Stomach (tissue), 9 donors: ENCODE results near the gene PIP5K1B. TPM values are rescaled to one million over a fixed set of nuclear protein-coding genes. Genes with fewer than 3 reads are reported as not detected.
A peak's percentile ranks its signal among the peaks of the same experiment; 100 is the strongest.

Source experiments
- DNase-seq, 2 donors: peaks; one replicate each; pipeline versions ENCODE4 v3.0.0 to v3.0.0-alpha.2; 2013 to 2019
- H3K27ac ChIP-seq, 5 donors: fragments of 200-600 bp in 4 of 5; sonication (generic) in 4 of 5; one replicate each; pipeline ENCODE4 v1.5.1; 2013 to 2019; ENCODE audit warnings: mild to moderate bottlenecking in 1 of 5, moderate library complexity in 1 of 5
- H3K27me3 ChIP-seq, 3 donors: fragments of 200-600 bp; sonication (generic); one replicate each; pipeline ENCODE4 v1.5.1; 2017 to 2019; ENCODE audit warnings: mixed run types in 1 of 3
- H3K36me3 ChIP-seq, 4 donors: fragments of 200-600 bp; sonication (generic); 1 replicate in 3 of 4; 2 replicates in 1 of 4; pipeline ENCODE4 v1.5.1; 2016 to 2019
- H3K4me1 ChIP-seq, 4 donors: fragments of 200-600 bp; sonication (generic); one replicate each; pipeline ENCODE4 v1.5.1; 2016 to 2019
- H3K4me3 ChIP-seq, 4 donors: fragments of 200-600 bp; sonication (generic) in 3 of 4; one replicate each; pipeline ENCODE4 v1.5.1; 2016 to 2019; ENCODE audit warnings: mild to moderate bottlenecking in 1 of 4
- H3K9me3 ChIP-seq, 4 donors: fragments of 200-600 bp; sonication (generic); one replicate each; pipeline ENCODE4 v1.5.1; 2016 to 2019
- EP300 ChIP-seq: sonication (generic); formaldehyde crosslinking; IDR thresholded peaks from one replicate; pipeline ENCODE4 v1.6.1; 2017; ENCODE audit warnings: antibody characterized with exemption
- POLR2A ChIP-seq, 4 donors: fragments of 450-650 bp; IDR thresholded peaks; one replicate each; pipeline ENCODE4 v1.6.1; 2016; ENCODE audit warnings: antibody characterized with exemption in 4 of 4, control low read depth in 2 of 4, mild to moderate bottlenecking in 1 of 4, moderate library complexity in 1 of 4
- POLR2AphosphoS5 ChIP-seq, 3 donors: sonication (generic); formaldehyde crosslinking; IDR thresholded peaks; one replicate each; pipeline ENCODE4 v1.6.1; 2016; ENCODE audit warnings: antibody characterized with exemption in 3 of 3
- WGBS, 5 donors: extraction: QIAGEN DNeasy Blood & Tissue Kit in 3 of 5; methylation state at CpG; one replicate each; pipeline versions ENCODE4 v1.1.5 to v1.1.7; 2013 to 2018; 5-methylcytosine and 5-hydroxymethylcytosine counted together
- intact Hi-C: fragments of 100-400 bp; cut with DNase I; formaldehyde crosslinking; loops from one replicate; pipeline ENCODE4 v1.15.1; 2023; ENCODE audit warnings: low total_unique reads
- polyA plus RNA-seq, 3 donors: library from polyadenylated mRNA; stranded (reverse); fragments of 200-250 nt; gene quantifications; one replicate each; pipeline ENCODE4 v1.2.3, GENCODE V29; 2013
- total RNA-seq, 5 donors: library from RNA; depleted of rRNA; stranded (reverse); fragments of >200 nt; gene quantifications; one replicate each; pipeline versions ENCODE4 v1.1.0 to v1.2.3, GENCODE V29; 2014 to 2016
- TF ChIP-seq, protein P1 (sequence below), 7 experiments: fragments of 450-650 bp in 4 of 7; fragments of 200-600 bp in 3 of 7; sonication (generic) in 3 of 7; IDR thresholded peaks; one replicate each; pipeline ENCODE4 v1.5.1; 2016 to 2019; ENCODE audit warnings: antibody characterized with exemption in 7 of 7, control low read depth in 2 of 7, mild to moderate bottlenecking in 1 of 7
- donor health status: healthy with polysubstance abuse.
- donor health status: Bipolar disorder and iron deficiency.
- donor health status: healthy.

PIP5K1B gene
- total and polyA plus RNA-seq, 8 donors, result 2.3 to 33.8 (median 16.6) TPM

DNA sequence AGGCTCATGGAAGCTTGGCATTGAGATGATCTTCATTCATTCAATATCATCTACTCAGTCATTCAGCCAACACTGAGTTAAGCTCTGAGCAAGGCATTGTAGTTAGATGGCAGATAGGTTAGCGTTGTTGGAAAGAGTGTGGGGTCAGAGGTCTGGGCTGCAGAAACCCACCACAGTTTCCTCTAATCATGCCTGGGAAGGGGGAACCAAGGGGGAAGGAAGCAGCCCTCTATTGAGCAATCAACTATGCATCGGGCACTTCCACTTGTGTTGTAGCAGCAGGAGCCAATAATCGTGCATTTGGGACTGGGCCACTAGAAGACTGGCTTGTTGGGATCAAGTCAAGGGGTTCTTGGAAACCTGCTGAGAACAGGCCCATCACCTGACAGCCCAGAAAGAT lies 139.1 kb downstream of the PIP5K1B start:
- no peaks in the 10 kb centered on the region for H3K4me1 ChIP-seq
- intact Hi-C loops, result no loop called here
- H3K9me3 ChIP-seq, result no peaks in the 10 kb centered on the region
- WGBS, 5 donors, result 79 to 97% (median 85%) methylated on average over 3 of the region's 3 CpGs
- no peak overlapping the region for H3K4me3 ChIP-seq
- H3K27ac ChIP-seq, result peak overlapping the region in 2 of 5 donors; percentile 14 to 34
- no peaks in the 10 kb centered on the region for H3K27me3 ChIP-seq
- no peaks in the 10 kb centered on the region for H3K36me3 ChIP-seq
- TF ChIP-seq, protein P1, sequence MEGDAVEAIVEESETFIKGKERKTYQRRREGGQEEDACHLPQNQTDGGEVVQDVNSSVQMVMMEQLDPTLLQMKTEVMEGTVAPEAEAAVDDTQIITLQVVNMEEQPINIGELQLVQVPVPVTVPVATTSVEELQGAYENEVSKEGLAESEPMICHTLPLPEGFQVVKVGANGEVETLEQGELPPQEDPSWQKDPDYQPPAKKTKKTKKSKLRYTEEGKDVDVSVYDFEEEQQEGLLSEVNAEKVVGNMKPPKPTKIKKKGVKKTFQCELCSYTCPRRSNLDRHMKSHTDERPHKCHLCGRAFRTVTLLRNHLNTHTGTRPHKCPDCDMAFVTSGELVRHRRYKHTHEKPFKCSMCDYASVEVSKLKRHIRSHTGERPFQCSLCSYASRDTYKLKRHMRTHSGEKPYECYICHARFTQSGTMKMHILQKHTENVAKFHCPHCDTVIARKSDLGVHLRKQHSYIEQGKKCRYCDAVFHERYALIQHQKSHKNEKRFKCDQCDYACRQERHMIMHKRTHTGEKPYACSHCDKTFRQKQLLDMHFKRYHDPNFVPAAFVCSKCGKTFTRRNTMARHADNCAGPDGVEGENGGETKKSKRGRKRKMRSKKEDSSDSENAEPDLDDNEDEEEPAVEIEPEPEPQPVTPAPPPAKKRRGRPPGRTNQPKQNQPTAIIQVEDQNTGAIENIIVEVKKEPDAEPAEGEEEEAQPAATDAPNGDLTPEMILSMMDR (IDR thresholded peaks at IDR 0.05), result no peak
- no peak for TF ChIP-seq POLR2AphosphoS5 (IDR thresholded peaks at IDR 0.05)
- no peak for TF ChIP-seq EP300
- TF ChIP-seq POLR2A (IDR thresholded peaks at IDR 0.05), result no peak
- DNase-seq, result no peak

DNA sequence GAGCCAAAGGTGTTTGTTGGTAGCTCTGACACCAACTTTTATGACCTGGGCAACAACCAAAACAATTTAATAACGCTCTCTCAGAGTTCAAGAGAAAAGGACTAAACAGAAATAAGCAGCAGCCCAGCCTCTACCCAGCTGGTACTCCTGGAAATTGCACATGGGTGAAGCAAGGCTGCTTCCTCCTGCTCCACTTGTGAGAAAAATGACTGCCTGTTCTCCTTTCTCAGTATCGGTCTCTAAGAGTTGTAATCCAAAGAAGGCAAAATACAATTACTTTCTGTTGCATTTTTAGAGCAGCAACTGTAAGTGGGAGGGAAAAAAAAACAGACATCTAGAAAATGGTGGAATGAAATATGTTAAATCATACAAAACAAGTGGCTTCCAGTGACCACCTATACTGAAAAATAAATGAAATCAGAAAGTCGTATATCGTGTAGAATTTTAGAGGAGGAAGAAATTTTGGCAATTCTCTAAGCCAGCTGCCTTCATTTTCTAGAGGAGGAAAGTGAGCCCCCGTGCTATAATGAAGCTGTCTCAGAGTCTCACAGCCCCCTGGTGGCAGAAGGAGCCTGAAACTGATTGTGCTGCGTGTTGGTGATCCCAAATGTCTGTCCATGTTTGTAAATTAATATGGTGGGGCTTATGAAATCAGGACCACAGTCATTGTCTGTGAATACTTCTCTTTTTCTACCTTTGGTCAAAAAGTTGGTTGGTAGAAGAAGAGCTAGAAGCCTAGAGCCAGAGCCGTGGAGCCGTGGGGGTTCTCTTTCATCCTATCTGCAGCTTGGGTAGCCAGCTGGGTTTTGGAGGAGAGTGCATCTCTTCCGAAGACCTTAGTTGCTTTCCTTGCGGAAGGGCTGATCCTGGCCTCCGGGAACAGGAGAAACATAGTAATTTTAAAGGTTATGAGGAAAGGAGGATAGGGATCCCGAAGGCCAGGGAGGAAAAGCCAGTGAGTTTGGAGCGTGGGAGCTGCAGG lies 139.9 kb downstream of the PIP5K1B start:
- intact Hi-C loops, result no loop called here

DNA sequence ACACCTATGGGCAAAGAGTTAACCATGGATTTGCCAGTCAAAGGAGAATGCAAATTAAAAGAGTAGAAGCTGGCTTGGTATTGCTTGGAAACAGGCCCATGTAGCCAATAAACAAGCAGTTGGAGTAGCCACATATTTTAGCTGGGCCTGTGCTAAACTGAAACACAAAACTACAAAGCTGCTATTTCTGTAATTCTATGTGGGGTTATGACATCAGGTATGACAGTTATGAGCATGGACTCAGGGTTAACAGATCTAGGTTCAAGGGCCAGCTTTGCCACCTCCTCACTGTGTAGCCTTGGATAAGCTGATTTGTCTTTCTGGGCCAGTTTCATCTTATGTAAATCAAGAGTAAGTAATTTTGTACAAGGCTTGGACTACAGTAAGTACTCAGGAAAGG lies 142.7 kb downstream of the PIP5K1B start:
- no peaks in the 10 kb centered on the region for H3K27me3 ChIP-seq
- no peaks in the 10 kb centered on the region for H3K9me3 ChIP-seq
- no peaks in the 10 kb centered on the region for H3K4me1 ChIP-seq
- DNase-seq, result no peak
- intact Hi-C loops, result no loop called here
- H3K27ac ChIP-seq, result no peak overlapping the region
- no peaks in the 10 kb centered on the region for H3K36me3 ChIP-seq
- no peak overlapping the region for H3K4me3 ChIP-seq
- TF ChIP-seq POLR2A (IDR thresholded peaks at IDR 0.05) (no peak), EP300 (no peak), POLR2AphosphoS5 (IDR thresholded peaks at IDR 0.05) (no peak)
- TF ChIP-seq, protein P1 (IDR thresholded peaks at IDR 0.05), result no peak

More for the DNA sequence above, 139.9 kb downstream of the PIP5K1B start:
- H3K4me1 ChIP-seq, result no peaks in the 10 kb centered on the region
- H3K9me3 ChIP-seq, result no peaks in the 10 kb centered on the region
- H3K4me3 ChIP-seq, result no peak overlapping the region
- peak overlapping the region in 2 of 5 donors; percentile 14 to 34 for H3K27ac ChIP-seq
- no peaks in the 10 kb centered on the region for H3K27me3 ChIP-seq
- H3K36me3 ChIP-seq, result no peaks in the 10 kb centered on the region
- DNase-seq, result peak; percentile 38 to 67
- TF ChIP-seq, protein P1 (IDR thresholded peaks at IDR 0.05), result peak in 5 of 7 experiments; percentile 10 to 32 (median 19)
- no peak for TF ChIP-seq EP300
- WGBS, 5 donors, result 59 to 79% (median 77%) methylated on average over 13 of the region's 13 CpGs

DNA sequence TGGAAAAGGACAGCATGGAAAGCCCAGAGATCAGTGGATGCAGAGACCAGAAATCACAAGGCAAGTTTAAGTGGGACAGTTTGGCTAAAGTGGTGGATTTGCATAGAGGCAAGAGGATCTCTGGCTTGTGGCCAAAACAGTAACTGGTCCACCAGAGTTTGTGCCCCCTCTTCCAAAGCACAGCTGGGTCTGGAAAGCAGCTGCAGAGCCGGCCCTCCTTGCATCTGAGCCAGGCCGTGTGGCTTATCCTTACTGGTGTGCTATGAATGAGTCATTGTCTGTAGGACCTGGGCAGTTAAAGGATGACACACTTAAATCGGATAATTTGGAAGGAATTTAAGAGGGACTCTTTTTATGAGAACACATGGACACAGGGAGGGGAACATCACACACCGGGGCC lies 146.6 kb downstream of the PIP5K1B start:
- Histone ChIP-seq H3K4me3 (no peak overlapping the region), H3K27me3 (no peaks in the 10 kb centered on the region), H3K27ac (no peak overlapping the region), H3K36me3 (no peaks in the 10 kb centered on the region), H3K4me1 (no peaks in the 10 kb centered on the region), H3K9me3 (no peaks in the 10 kb centered on the region)
- no peak for DNase-seq
- intact Hi-C loops, result no loop called here
- TF ChIP-seq POLR2AphosphoS5 (IDR thresholded peaks at IDR 0.05) (no peak), POLR2A (IDR thresholded peaks at IDR 0.05) (no peak), EP300 (no peak)
- TF ChIP-seq, protein P1 (IDR thresholded peaks at IDR 0.05), result no peak
- 66 to 86% (median 80%) methylated on average over 4 of the region's 4 CpGs for WGBS, 5 donors
